ENCODE data around the gene EPN1. TPM values are rescaled to one million over a fixed set of nuclear protein-coding genes. Genes with fewer than 3 reads are reported as not detected.
A peak's percentile ranks its signal among the peaks of the same experiment; 100 is the strongest.

The EPN1 gene
- total and polyA plus RNA-seq, 2 of the 13 experiments (the other 11 are each of a cell fraction or from before 2014, with no cell fraction given) = 28.9 to 31.7 TPM

DNA sequence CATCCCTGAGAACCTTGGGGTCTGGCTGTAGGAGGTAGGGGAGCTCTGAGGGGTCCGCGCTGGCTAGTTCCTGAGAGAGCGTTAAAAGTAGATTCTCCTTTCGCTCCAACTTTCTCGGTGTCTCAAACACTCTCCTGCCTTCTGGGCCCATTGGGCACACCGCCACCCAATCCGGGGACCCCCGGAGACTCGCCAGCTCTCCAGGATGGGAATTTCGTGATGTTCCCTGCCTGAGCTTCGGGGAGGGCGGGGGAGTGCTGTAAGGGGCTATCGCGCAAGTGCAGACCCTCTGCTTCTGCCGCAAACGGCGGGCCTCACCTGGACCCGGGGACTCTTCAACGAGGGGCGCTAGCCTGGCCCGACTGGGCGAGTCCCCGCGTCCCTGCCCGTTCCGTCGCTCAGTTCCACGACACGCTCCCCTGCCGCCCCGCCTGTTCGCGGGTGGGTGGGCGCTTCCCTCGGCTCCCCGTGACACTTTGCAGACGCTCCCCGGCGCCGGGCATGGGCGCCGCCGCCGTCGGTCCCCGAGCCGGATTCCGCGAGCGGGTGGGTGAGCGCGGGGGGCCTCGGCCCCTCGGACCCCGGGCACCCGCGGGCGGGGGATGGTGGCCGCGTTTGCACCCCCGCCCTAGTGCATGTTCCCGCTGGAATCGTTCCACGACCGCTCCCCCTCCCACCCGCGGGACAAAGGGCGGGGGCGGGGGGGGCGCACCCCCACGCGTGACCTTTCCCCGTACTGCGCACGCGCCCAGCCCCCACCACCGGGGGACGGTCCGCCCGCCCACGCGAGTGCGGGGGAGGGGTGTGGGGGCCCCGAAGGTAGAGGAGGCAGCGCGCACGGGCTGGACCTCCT lies 27.1 kb upstream of the EPN1 start, which contains the start of gene CCDC106 (continued):
- TF ChIP-seq IRX3 (CRISPR knock-in tag; IDR thresholded peaks at IDR 0.05; ENCODE audit: borderline replicate concordance, low read depth) (no peak), ARNTL (CRISPR knock-in tag; IDR thresholded peaks at IDR 0.05) (peak; percentile 65; the same call in 1 of the 2 replicates), AHR (CRISPR knock-in tag; IDR thresholded peaks at IDR 0.05) (peak; percentile 63; the same call in 1 of the 2 replicates), KAT8 (CRISPR knock-in tag; IDR thresholded peaks at IDR 0.05) (0 out of 2 replicates have a peak, but pooled peaks have one; percentile 54), MAF1 (CRISPR knock-in tag; IDR thresholded peaks at IDR 0.05; ENCODE audit: borderline replicate concordance) (peak; percentile 45; the same call in 1 of the 2 replicates), SMAD1 (CRISPR knock-in tag; IDR thresholded peaks at IDR 0.05; ENCODE audit: borderline replicate concordance, low read depth) (0 out of 2 replicates have a peak, but pooled peaks have one; percentile 47), KAT7 (CRISPR knock-in tag; IDR thresholded peaks at IDR 0.05; ENCODE audit: borderline replicate concordance) (peak; percentile 79; the same call in 1 of the 2 replicates), GATAD2A (CRISPR knock-in tag; IDR thresholded peaks at IDR 0.05) (peak; percentile 11; the same call in 1 of the 2 replicates), ZMYM3 (CRISPR knock-in tag; IDR thresholded peaks at IDR 0.05) (peak; percentile 74), STAG1 (CRISPR knock-in tag; IDR thresholded peaks at IDR 0.05) (no peak), ZSCAN31 (CRISPR knock-in tag; IDR thresholded peaks at IDR 0.05; ENCODE audit: low read depth) (peak; percentile 82), CENPT (CRISPR knock-in tag; IDR thresholded peaks at IDR 0.05; ENCODE audit: low read depth) (no peak), PHF20 (CRISPR knock-in tag; IDR thresholded peaks at IDR 0.05) (peak; percentile 61; the same call in 1 of the 2 replicates), ZNF20 (CRISPR knock-in tag; IDR thresholded peaks at IDR 0.05) (0 out of 2 replicates have a peak, but pooled peaks have one; percentile 71), FOXK2 (IDR thresholded peaks at IDR 0.05) (no peak), ZFY (CRISPR knock-in tag; IDR thresholded peaks at IDR 0.05) (peak; percentile 56; the same call in 1 of the 2 replicates), ZNF563 (CRISPR knock-in tag; IDR thresholded peaks at IDR 0.05) (peak; percentile 58), TBP (CRISPR knock-in tag; IDR thresholded peaks at IDR 0.05) (no peak), WIZ (CRISPR knock-in tag; IDR thresholded peaks at IDR 0.05) (0 out of 2 replicates have a peak, but pooled peaks have one; percentile 71)
- TF ChIP-seq, protein P1, sequence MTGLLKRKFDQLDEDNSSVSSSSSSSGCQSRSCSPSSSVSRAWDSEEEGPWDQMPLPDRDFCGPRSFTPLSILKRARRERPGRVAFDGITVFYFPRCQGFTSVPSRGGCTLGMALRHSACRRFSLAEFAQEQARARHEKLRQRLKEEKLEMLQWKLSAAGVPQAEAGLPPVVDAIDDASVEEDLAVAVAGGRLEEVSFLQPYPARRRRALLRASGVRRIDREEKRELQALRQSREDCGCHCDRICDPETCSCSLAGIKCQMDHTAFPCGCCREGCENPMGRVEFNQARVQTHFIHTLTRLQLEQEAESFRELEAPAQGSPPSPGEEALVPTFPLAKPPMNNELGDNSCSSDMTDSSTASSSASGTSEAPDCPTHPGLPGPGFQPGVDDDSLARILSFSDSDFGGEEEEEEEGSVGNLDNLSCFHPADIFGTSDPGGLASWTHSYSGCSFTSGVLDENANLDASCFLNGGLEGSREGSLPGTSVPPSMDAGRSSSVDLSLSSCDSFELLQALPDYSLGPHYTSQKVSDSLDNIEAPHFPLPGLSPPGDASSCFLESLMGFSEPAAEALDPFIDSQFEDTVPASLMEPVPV (CRISPR knock-in tag; IDR thresholded peaks at IDR 0.05) = peak; percentile 45; the same call in 1 of the 2 replicates
- TF ChIP-seq, protein P2, sequence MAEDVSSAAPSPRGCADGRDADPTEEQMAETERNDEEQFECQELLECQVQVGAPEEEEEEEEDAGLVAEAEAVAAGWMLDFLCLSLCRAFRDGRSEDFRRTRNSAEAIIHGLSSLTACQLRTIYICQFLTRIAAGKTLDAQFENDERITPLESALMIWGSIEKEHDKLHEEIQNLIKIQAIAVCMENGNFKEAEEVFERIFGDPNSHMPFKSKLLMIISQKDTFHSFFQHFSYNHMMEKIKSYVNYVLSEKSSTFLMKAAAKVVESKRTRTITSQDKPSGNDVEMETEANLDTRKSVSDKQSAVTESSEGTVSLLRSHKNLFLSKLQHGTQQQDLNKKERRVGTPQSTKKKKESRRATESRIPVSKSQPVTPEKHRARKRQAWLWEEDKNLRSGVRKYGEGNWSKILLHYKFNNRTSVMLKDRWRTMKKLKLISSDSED (CRISPR knock-in tag; IDR thresholded peaks at IDR 0.05) = no peak
- TF ChIP-seq, protein P3, sequence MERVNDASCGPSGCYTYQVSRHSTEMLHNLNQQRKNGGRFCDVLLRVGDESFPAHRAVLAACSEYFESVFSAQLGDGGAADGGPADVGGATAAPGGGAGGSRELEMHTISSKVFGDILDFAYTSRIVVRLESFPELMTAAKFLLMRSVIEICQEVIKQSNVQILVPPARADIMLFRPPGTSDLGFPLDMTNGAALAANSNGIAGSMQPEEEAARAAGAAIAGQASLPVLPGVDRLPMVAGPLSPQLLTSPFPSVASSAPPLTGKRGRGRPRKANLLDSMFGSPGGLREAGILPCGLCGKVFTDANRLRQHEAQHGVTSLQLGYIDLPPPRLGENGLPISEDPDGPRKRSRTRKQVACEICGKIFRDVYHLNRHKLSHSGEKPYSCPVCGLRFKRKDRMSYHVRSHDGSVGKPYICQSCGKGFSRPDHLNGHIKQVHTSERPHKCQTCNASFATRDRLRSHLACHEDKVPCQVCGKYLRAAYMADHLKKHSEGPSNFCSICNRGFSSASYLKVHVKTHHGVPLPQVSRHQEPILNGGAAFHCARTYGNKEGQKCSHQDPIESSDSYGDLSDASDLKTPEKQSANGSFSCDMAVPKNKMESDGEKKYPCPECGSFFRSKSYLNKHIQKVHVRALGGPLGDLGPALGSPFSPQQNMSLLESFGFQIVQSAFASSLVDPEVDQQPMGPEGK (CRISPR knock-in tag; IDR thresholded peaks at IDR 0.05) = peak; percentile 93
